ENCODE measurements around the gene PFDN6. TPM values are rescaled to one million over a fixed set of nuclear protein-coding genes. Genes with fewer than 3 reads are reported as not detected.
A peak's percentile ranks its signal among the peaks of the same experiment; 100 is the strongest.

Gene PFDN6
- total and polyA plus RNA-seq, 2 experiments from 2014 or later: 56.1 to 62.2 TPM

- Mint-ChIP-seq H3K4me3 (peak overlapping the region; percentile 97), H3K4me1 (peaks cover 36% of the 10 kb centered on the region), H3K9me3 (peaks cover 6% of the 10 kb centered on the region; the same call in 1 of the 3 replicates), H3K27ac (peak overlapping the region; percentile 100), H3K27me3 (ENCODE audit: insufficient read depth, low read depth, poor library complexity) (peaks cover 29% of the 10 kb centered on the region), H3K36me3 (ENCODE audit: low read depth) (peaks cover 68% of the 10 kb centered on the region)
- peaks cover 36% of the 10 kb centered on the region for H4K20me1 ChIP-seq (replicated peaks; ENCODE audit: insufficient read depth)
- H3K27me3 ChIP-seq (ENCODE audit: insufficient read depth): no peaks in the 10 kb centered on the region
- no peak overlapping the region for H2AFZ ChIP-seq
- peak overlapping the region; percentile 96 for H3K27ac ChIP-seq (ENCODE audit: low read depth)
- TF ChIP-seq NANOG (IDR thresholded peaks at IDR 0.05; ENCODE audit: borderline replicate concordance): no peak
- no peak for TF ChIP-seq ZNF114 (CRISPR knock-in tag; IDR thresholded peaks at IDR 0.05)
- no peak for TF ChIP-seq EZH2phosphoT487 (IDR thresholded peaks at IDR 0.05; ENCODE audit: unreplicated experiment)
- TF ChIP-seq POLR2AphosphoS5 (IDR thresholded peaks at IDR 0.05; ENCODE audit: low read depth): no peak; the same call in 1 of the 2 replicates
- TF ChIP-seq ETS1 (IDR thresholded peaks at IDR 0.05): no peak
- TF ChIP-seq STAT1 (IDR thresholded peaks at IDR 0.05; ENCODE audit: unreplicated experiment): no peak
- TF ChIP-seq, protein P1, sequence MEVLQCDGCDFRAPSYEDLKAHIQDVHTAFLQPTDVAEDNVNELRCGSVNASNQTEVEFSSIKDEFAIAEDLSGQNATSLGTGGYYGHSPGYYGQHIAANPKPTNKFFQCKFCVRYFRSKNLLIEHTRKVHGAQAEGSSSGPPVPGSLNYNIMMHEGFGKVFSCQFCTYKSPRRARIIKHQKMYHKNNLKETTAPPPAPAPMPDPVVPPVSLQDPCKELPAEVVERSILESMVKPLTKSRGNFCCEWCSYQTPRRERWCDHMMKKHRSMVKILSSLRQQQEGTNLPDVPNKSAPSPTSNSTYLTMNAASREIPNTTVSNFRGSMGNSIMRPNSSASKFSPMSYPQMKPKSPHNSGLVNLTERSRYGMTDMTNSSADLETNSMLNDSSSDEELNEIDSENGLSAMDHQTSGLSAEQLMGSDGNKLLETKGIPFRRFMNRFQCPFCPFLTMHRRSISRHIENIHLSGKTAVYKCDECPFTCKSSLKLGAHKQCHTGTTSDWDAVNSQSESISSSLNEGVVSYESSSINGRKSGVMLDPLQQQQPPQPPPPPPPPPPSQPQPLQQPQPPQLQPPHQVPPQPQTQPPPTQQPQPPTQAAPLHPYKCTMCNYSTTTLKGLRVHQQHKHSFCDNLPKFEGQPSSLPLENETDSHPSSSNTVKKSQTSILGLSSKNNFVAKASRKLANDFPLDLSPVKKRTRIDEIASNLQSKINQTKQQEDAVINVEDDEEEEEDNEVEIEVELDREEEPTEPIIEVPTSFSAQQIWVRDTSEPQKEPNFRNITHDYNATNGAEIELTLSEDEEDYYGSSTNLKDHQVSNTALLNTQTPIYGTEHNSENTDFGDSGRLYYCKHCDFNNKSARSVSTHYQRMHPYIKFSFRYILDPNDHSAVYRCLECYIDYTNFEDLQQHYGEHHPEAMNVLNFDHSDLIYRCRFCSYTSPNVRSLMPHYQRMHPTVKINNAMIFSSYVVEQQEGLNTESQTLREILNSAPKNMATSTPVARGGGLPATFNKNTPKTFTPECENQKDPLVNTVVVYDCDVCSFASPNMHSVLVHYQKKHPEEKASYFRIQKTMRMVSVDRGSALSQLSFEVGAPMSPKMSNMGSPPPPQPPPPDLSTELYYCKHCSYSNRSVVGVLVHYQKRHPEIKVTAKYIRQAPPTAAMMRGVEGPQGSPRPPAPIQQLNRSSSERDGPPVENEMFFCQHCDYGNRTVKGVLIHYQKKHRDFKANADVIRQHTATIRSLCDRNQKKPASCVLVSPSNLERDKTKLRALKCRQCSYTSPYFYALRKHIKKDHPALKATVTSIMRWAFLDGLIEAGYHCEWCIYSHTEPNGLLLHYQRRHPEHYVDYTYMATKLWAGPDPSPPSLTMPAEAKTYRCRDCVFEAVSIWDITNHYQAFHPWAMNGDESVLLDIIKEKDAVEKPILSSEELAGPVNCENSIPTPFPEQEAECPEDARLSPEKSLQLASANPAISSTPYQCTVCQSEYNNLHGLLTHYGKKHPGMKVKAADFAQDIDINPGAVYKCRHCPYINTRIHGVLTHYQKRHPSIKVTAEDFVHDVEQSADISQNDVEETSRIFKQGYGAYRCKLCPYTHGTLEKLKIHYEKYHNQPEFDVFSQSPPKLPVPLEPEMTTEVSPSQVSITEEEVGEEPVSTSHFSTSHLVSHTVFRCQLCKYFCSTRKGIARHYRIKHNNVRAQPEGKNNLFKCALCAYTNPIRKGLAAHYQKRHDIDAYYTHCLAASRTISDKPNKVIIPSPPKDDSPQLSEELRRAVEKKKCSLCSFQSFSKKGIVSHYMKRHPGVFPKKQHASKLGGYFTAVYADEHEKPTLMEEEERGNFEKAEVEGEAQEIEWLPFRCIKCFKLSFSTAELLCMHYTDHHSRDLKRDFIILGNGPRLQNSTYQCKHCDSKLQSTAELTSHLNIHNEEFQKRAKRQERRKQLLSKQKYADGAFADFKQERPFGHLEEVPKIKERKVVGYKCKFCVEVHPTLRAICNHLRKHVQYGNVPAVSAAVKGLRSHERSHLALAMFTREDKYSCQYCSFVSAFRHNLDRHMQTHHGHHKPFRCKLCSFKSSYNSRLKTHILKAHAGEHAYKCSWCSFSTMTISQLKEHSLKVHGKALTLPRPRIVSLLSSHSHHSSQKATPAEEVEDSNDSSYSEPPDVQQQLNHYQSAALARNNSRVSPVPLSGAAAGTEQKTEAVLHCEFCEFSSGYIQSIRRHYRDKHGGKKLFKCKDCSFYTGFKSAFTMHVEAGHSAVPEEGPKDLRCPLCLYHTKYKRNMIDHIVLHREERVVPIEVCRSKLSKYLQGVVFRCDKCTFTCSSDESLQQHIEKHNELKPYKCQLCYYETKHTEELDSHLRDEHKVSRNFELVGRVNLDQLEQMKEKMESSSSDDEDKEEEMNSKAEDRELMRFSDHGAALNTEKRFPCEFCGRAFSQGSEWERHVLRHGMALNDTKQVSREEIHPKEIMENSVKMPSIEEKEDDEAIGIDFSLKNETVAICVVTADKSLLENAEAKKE (CRISPR knock-in tag; IDR thresholded peaks at IDR 0.05): no peak
- TF ChIP-seq CTCF (conservative IDR thresholded peaks at IDR 0.05; ENCODE audit: low read depth in 2 of 2): no peak
- no peak for TF ChIP-seq JUNB (IDR thresholded peaks at IDR 0.05; ENCODE audit: unreplicated experiment)
- no peak for TF ChIP-seq ZNF331 (CRISPR knock-in tag; IDR thresholded peaks at IDR 0.05; ENCODE audit: low read depth)
- no peak for TF ChIP-seq CREB1 (CRISPR knock-in tag; IDR thresholded peaks at IDR 0.05; ENCODE audit: low read depth)
- H3K79me2 ChIP-seq (replicated peaks; ENCODE audit: insufficient read depth): peaks cover 53% of the 10 kb centered on the region
- DNase-seq (ENCODE audit: low spot score) (no peak), ATAC-seq (peak; percentile 7)
- H3K4me3 ChIP-seq: peak overlapping the region; percentile 99
- H3F3A ChIP-seq (replicated peaks; ENCODE audit: low read depth): peaks cover 55% of the 10 kb centered on the region
- peak overlapping the region; percentile 100 for H3K4me2 ChIP-seq
- peaks cover 54% of the 10 kb centered on the region for H3K36me3 ChIP-seq (ENCODE audit: insufficient read depth)
- H3K9me2 ChIP-seq (ENCODE audit: insufficient read depth): no peaks in the 10 kb centered on the region
- H3K4me1 ChIP-seq (ENCODE audit: insufficient read depth): peaks cover 41% of the 10 kb centered on the region
These were observed 16.9 kb upstream of the PFDN6 start for GRCh38 chr6:33272275-33273128.
